ENCODE measurements around the gene PRKAG2.

The PRKAG2 gene

DNA sequence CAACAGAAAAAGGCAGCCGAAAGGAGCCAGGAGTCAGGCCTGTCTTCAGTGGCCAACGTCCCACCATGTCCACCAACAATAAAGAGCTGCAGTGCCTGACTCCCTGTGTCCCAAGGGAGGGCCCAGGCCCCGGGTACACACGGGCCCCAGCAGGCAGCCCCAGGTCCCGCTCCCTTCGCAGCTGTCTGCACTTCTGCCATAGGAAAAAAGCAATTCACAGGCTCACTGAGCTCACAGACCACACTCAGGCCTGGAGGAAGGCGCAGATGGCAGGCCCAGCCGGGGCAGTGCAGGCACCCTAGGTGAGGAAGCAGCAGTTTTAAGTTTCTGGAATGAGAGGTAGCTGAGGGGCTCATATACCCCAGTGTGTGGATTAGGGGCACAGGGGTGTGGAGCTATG lies 100.5 kb downstream of the PRKAG2 start:
- ChIA-PET POLR2A (ENCODE audit: low non-redundant PET) (no interaction called here), CTCF (interaction anchor here (0.6 kb wide), 1 partner anchor 16 kb away, joined by 5 read pairs; no protein-coding TSS in a partner anchor)
- no peak overlapping the region for H3K27ac ChIP-seq
- TF ChIP-seq, protein P1, sequence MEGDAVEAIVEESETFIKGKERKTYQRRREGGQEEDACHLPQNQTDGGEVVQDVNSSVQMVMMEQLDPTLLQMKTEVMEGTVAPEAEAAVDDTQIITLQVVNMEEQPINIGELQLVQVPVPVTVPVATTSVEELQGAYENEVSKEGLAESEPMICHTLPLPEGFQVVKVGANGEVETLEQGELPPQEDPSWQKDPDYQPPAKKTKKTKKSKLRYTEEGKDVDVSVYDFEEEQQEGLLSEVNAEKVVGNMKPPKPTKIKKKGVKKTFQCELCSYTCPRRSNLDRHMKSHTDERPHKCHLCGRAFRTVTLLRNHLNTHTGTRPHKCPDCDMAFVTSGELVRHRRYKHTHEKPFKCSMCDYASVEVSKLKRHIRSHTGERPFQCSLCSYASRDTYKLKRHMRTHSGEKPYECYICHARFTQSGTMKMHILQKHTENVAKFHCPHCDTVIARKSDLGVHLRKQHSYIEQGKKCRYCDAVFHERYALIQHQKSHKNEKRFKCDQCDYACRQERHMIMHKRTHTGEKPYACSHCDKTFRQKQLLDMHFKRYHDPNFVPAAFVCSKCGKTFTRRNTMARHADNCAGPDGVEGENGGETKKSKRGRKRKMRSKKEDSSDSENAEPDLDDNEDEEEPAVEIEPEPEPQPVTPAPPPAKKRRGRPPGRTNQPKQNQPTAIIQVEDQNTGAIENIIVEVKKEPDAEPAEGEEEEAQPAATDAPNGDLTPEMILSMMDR (conservative IDR thresholded peaks at IDR 0.05; ENCODE audit: low read depth) = no peak
- DNase-seq (ENCODE audit: low spot score) = no peak

DNA sequence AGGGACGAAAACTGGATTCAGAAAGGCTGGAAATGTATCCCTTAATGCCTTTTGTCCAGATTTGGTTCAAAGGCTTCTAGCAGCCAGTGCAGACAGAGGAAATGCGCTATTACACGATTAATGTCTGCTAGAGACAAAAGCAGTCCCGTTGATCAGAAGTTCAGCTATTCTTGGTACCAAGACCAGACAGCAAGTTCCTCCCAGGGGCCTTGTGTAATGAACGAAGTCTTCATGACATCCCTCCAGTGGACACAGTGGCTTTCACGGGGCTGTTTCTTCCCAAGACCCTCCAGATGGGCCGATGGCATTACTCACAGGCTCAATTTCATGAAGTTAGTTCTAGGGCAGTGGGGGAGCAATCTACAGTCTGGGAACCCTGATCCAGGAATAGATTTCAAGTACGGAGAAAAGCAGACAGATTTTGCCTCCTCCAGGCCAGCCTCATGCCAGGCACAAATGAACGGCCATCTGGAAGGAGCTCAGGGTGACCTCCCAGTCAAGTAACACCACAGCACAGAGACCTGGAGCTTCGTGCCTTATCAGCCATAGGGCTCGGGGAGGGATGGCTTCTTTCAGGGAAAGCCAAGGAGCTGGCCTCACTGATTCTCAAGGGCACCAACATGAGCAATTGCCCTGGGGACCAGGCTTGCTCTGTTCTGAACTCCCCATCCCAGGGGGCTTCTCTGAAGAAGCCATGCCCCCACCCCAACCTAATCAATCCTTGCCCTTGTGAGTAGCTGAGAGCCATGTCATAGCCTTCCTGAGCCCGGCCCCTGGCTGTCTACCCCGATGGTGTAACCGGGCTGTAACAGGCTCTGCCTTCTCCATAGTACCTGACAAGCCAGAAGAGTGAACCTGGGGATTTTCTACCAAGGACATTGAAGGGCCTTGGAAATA lies 101.1 kb downstream of the PRKAG2 start:
- CTCF ChIA-PET = no interaction called here
- POLR2A ChIA-PET (ENCODE audit: low non-redundant PET) = no interaction called here
- no peak for DNase-seq (ENCODE audit: low spot score)
- H3K27ac ChIP-seq = no peak overlapping the region
- TF ChIP-seq, protein P1 (conservative IDR thresholded peaks at IDR 0.05; ENCODE audit: low read depth) = no peak

DNA sequence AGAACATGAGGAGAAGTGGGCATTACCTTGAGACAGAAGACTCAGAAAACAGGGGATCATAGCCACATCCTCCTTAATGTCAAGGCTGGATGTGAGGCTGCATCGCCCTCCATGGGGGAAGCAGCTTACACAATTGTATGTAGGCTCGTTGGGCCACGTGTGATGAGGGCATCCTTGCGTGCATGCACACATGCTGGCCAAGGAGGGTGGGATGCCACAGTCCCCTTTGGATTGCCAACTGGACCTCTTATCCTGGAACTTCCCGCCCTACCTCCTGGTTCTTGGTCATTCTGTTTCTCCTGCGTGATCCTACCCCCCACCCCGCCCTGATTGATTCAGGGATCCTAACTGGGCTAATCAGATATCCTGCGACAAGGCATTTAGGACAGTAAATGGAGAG lies 102.0 kb downstream of the PRKAG2 start:
- no peak for DNase-seq (ENCODE audit: low spot score)
- CTCF ChIA-PET = no interaction called here
- TF ChIP-seq, protein P1 (conservative IDR thresholded peaks at IDR 0.05; ENCODE audit: low read depth) = no peak
- POLR2A ChIA-PET (ENCODE audit: low non-redundant PET) = no interaction called here
- no peak overlapping the region for H3K27ac ChIP-seq

DNA sequence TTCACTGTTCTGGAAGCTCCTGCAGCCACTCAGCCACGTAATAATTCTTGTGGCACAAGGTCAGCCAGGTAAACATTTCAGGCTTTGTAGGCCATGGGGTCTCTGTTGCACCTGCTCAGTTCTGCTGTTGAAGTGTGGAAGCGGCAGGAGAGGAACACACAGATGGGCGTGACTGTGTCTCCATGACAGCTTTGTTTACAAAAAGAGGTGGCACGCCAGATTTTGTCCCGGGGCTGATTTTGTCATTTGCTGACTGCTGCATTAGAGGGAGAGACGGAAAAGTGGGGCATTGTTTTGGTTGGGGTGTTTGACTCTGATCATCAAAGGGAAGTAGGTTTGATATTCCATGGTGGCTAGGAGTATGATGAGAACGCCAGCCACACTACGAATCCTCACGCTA lies 103.1 kb downstream of the PRKAG2 start:
- no peak overlapping the region for H3K27ac ChIP-seq
- DNase-seq (ENCODE audit: low spot score) = no peak
- ChIA-PET POLR2A (ENCODE audit: low non-redundant PET) (no interaction called here), CTCF (no interaction called here)
- TF ChIP-seq, protein P1 (conservative IDR thresholded peaks at IDR 0.05; ENCODE audit: low read depth) = no peak

DNA sequence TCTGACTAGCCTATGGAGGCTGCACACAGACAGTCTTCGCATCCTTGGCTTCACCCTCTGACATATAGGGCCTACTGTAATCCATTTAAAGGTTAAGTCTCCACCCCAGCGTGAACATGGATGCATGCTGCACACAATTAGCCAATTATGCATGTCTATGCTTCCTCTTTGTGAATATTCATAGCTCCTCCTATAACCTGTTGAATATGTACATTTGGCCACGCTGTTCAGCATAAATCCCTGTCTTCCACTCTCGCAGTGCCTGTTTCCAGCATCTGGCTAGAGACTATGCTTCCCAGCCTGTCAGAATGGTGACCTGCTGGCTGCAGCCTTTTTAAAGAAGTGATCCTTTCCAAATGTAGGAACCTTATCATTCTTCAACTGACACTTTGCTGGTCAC lies 106.7 kb downstream of the PRKAG2 start:
- ChIA-PET CTCF (no interaction called here), POLR2A (ENCODE audit: low non-redundant PET) (no interaction called here)
- no peak for DNase-seq (ENCODE audit: low spot score)
- H3K27ac ChIP-seq = no peak overlapping the region
- TF ChIP-seq, protein P1 (conservative IDR thresholded peaks at IDR 0.05; ENCODE audit: low read depth) = no peak

DNA sequence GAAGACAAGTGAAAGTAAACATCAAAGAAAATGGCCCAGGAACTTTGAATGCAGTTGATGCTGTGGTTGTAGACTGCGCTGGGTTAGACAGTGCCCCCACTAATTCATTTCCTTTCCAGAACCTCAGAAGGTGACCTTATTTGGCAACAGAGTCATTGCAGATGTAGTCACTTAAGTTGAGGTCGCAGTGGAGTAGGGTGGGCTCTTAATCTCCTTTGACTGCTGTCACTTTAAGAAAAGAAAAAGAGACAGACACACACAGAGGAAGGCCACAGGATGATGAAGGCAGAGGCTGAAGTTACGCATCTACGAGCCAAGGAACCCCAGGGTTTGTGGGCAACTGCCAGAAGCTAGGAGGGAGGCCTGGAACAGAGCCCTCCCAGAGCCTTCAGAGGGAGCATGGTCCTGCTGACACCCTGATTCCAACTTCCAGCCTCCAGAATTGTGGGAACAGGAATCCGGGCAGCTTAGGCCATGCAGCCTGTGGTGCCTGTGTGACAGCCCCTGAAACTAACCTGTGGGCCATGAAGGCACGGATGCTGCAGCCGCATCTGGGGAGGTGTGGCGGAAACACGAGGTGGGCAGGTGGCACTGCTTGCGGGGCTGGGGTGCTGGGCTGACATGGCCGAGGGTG lies 107.6 kb downstream of the PRKAG2 start:
- ChIA-PET CTCF (interaction anchor here (0.6 kb wide), 1 partner anchor 15 kb away, joined by 7 read pairs; no protein-coding TSS in a partner anchor), POLR2A (ENCODE audit: low non-redundant PET) (no interaction called here)
- no peak for DNase-seq (ENCODE audit: low spot score)
- H3K27ac ChIP-seq = no peak overlapping the region
- TF ChIP-seq, protein P1 (conservative IDR thresholded peaks at IDR 0.05; ENCODE audit: low read depth) = no peak

All from RWPE1 (cell line).